ENCODE measurements around the gene GNAZ.

GNAZ gene

GRCh38 chr22:23150762-23151161, 80.4 kb downstream of the GNAZ start:
- H3K9ac ChIP-seq (ENCODE audit: low read length) = no peak overlapping the region
- H4K20me1 ChIP-seq (ENCODE audit: insufficient read depth, low read length) = no peaks in the 10 kb centered on the region
- H2AFZ ChIP-seq (ENCODE audit: low read length) = no peak overlapping the region
- H3F3A ChIP-seq (ENCODE audit: insufficient read depth, low read length) = no peaks in the 10 kb centered on the region; the same call in 1 of the 2 replicates
- H3K9me2 ChIP-seq (replicated peaks; ENCODE audit: insufficient read depth, low read length) = no peaks in the 10 kb centered on the region
- H3K27me3 ChIP-seq (replicated peaks; ENCODE audit: insufficient read depth, low read length) = no peaks in the 10 kb centered on the region
- no peak overlapping the region for H3K27ac ChIP-seq (ENCODE audit: low read length)
- DNase-seq = no peak
- TF ChIP-seq EZH2phosphoT487 (IDR thresholded peaks at IDR 0.05; ENCODE audit: low read length) = no peak
- no peak for TF ChIP-seq EZH2 (optimal IDR thresholded peaks at IDR 0.05; ENCODE audit: low read depth, low read length)
- TF ChIP-seq CTCF (IDR thresholded peaks at IDR 0.05; ENCODE audit: low read length) = no peak
- no peaks in the 10 kb centered on the region for H3K9me3 ChIP-seq (replicated peaks; ENCODE audit: insufficient read depth, low read length)
- H3K4me3 ChIP-seq (ENCODE audit: low read length) = no peak overlapping the region
- H3K4me2 ChIP-seq (ENCODE audit: low read depth, low read length) = no peak overlapping the region
- peaks cover 10% of the 10 kb centered on the region for H3K4me1 ChIP-seq (ENCODE audit: low read length)
- peaks cover 12% of the 10 kb centered on the region; the same call in 1 of the 2 replicates for H3K79me2 ChIP-seq (ENCODE audit: low read length)
- no peaks in the 10 kb centered on the region for H3K36me3 ChIP-seq (replicated peaks; ENCODE audit: insufficient read depth, low read length)

GRCh38 chr22:23151827-23152226, 81.5 kb downstream of the GNAZ start:
- no peak overlapping the region for H3K9ac ChIP-seq (ENCODE audit: low read length)
- no peak overlapping the region for H3K4me2 ChIP-seq (ENCODE audit: low read depth, low read length)
- no peaks in the 10 kb centered on the region for H4K20me1 ChIP-seq (ENCODE audit: insufficient read depth, low read length)
- H3K79me2 ChIP-seq (ENCODE audit: low read length) = peaks cover 2% of the 10 kb centered on the region; the same call in 1 of the 2 replicates
- H3K36me3 ChIP-seq (replicated peaks; ENCODE audit: insufficient read depth, low read length) = no peaks in the 10 kb centered on the region
- H3K4me3 ChIP-seq (ENCODE audit: low read length) = no peak overlapping the region
- DNase-seq = no peak
- H3K9me2 ChIP-seq (replicated peaks; ENCODE audit: insufficient read depth, low read length) = no peaks in the 10 kb centered on the region
- no peaks in the 10 kb centered on the region for H3K27me3 ChIP-seq (replicated peaks; ENCODE audit: insufficient read depth, low read length)
- no peak overlapping the region for H2AFZ ChIP-seq (ENCODE audit: low read length)
- H3K27ac ChIP-seq (ENCODE audit: low read length) = no peak overlapping the region
- H3F3A ChIP-seq (ENCODE audit: insufficient read depth, low read length) = peaks cover 9% of the 10 kb centered on the region
- H3K4me1 ChIP-seq (ENCODE audit: low read length) = peaks cover 12% of the 10 kb centered on the region
- TF ChIP-seq EZH2phosphoT487 (IDR thresholded peaks at IDR 0.05; ENCODE audit: low read length) = no peak
- H3K9me3 ChIP-seq (replicated peaks; ENCODE audit: insufficient read depth, low read length) = no peaks in the 10 kb centered on the region

GRCh38 chr22:23152238-23153114, 82.2 kb downstream of the GNAZ start:
- H4K20me1 ChIP-seq (ENCODE audit: insufficient read depth, low read length) = no peaks in the 10 kb centered on the region
- H3K9me3 ChIP-seq (replicated peaks; ENCODE audit: insufficient read depth, low read length) = no peaks in the 10 kb centered on the region
- H3K79me2 ChIP-seq (ENCODE audit: low read length) = peaks cover 2% of the 10 kb centered on the region
- peaks cover 15% of the 10 kb centered on the region for H3F3A ChIP-seq (ENCODE audit: insufficient read depth, low read length)
- H3K4me1 ChIP-seq (ENCODE audit: low read length) = peaks cover 9% of the 10 kb centered on the region
- no peak for TF ChIP-seq EZH2phosphoT487 (IDR thresholded peaks at IDR 0.05; ENCODE audit: low read length)
- no peak for TF ChIP-seq EZH2 (optimal IDR thresholded peaks at IDR 0.05; ENCODE audit: low read depth, low read length)
- no peak for TF ChIP-seq CTCF (IDR thresholded peaks at IDR 0.05; ENCODE audit: low read length)
- H3K36me3 ChIP-seq (replicated peaks; ENCODE audit: insufficient read depth, low read length) = no peaks in the 10 kb centered on the region
- H3K9ac ChIP-seq (ENCODE audit: low read length) = no peak overlapping the region
- no peak overlapping the region for H3K4me2 ChIP-seq (ENCODE audit: low read depth, low read length)
- no peak for DNase-seq
- no peak overlapping the region for H2AFZ ChIP-seq (ENCODE audit: low read length)
- H3K27me3 ChIP-seq (replicated peaks; ENCODE audit: insufficient read depth, low read length) = no peaks in the 10 kb centered on the region
- H3K9me2 ChIP-seq (replicated peaks; ENCODE audit: insufficient read depth, low read length) = no peaks in the 10 kb centered on the region
- H3K4me3 ChIP-seq (ENCODE audit: low read length) = no peak overlapping the region
- H3K27ac ChIP-seq (ENCODE audit: low read length) = no peak overlapping the region

- no peaks in the 10 kb centered on the region for H3K36me3 ChIP-seq (replicated peaks; ENCODE audit: insufficient read depth, low read length)
- no peak overlapping the region for H3K4me3 ChIP-seq (ENCODE audit: low read length)
- no peak overlapping the region for H2AFZ ChIP-seq (ENCODE audit: low read length)
- no peaks in the 10 kb centered on the region for H3K27me3 ChIP-seq (replicated peaks; ENCODE audit: insufficient read depth, low read length)
- no peaks in the 10 kb centered on the region for H3K9me2 ChIP-seq (replicated peaks; ENCODE audit: insufficient read depth, low read length)
- H3K27ac ChIP-seq (ENCODE audit: low read length) = no peak overlapping the region
- H4K20me1 ChIP-seq (ENCODE audit: insufficient read depth, low read length) = no peaks in the 10 kb centered on the region
- H3K79me2 ChIP-seq (ENCODE audit: low read length) = peaks cover 17% of the 10 kb centered on the region
- peaks cover 16% of the 10 kb centered on the region for H3K4me1 ChIP-seq (ENCODE audit: low read length)
- TF ChIP-seq EZH2 (optimal IDR thresholded peaks at IDR 0.05; ENCODE audit: low read depth, low read length) (no peak), EZH2phosphoT487 (IDR thresholded peaks at IDR 0.05; ENCODE audit: low read length) (no peak), CTCF (IDR thresholded peaks at IDR 0.05; ENCODE audit: low read length) (no peak)
- no peak overlapping the region for H3K4me2 ChIP-seq (ENCODE audit: low read depth, low read length)
- H3K9ac ChIP-seq (ENCODE audit: low read length) = no peak overlapping the region
- H3K9me3 ChIP-seq (replicated peaks; ENCODE audit: insufficient read depth, low read length) = no peaks in the 10 kb centered on the region
- DNase-seq = no peak
- H3F3A ChIP-seq (ENCODE audit: insufficient read depth, low read length) = peaks cover 16% of the 10 kb centered on the region
Measured at GRCh38 chr22:23153994-23154393, 83.7 kb downstream of the GNAZ start.
